Right hindlimb (tissue), 1 donor: ENCODE data around the gene JSRP1.
"Not testable (repeated sequence)": the region's sequence is repeated elsewhere in the genome, so short reads cannot be mapped to it uniquely, and the experiment has no call there.

ENCODE experiments used
- DNase-seq: peaks from one replicate; pipeline ENCODE4 v3.0.0-alpha.2; 2018

The JSRP1 gene

GRCh38 chr19:2282062-2282861 lies 26.0 kb upstream of the JSRP1 start, which contains the start of gene PEAK3:
PEAK3 (minus strand) TSS chr19:2282175; CDS start chr19:2280931, 1,244 bp downstream.
- peak; percentile 80 for DNase-seq

- DNase-seq: not testable (repeated sequence)
Measured at GRCh38 chr19:2281265-2282061, 25.2 kb upstream of the JSRP1 start.

GRCh38 chr19:2280633-2281264 lies 24.5 kb upstream of the JSRP1 start:
- no peak for DNase-seq

GRCh38 chr19:2278459-2279158 lies 22.4 kb upstream of the JSRP1 start:
- no peak for DNase-seq

GRCh38 chr19:2277138-2277537 lies 20.9 kb upstream of the JSRP1 start:
- DNase-seq: no peak

GRCh38 chr19:2276429-2276986 lies 20.3 kb upstream of the JSRP1 start:
- DNase-seq: no peak

- peak; percentile 48 for DNase-seq
Measured at GRCh38 chr19:2275588-2276428, 19.6 kb upstream of the JSRP1 start.

- DNase-seq: peak; percentile 72
Measured at GRCh38 chr19:2274931-2275535, 18.8 kb upstream of the JSRP1 start.

GRCh38 chr19:2274185-2274711 lies 18.0 kb upstream of the JSRP1 start:
- DNase-seq: no peak

GRCh38 chr19:2273356-2274184 lies 17.4 kb upstream of the JSRP1 start:
- peak; percentile 87 for DNase-seq

GRCh38 chr19:2271234-2272103 lies 15.3 kb upstream of the JSRP1 start:
- DNase-seq: no peak

GRCh38 chr19:2270423-2271233 lies 14.4 kb upstream of the JSRP1 start:
- peak; percentile 91 for DNase-seq

- peak; percentile 49 for DNase-seq
Measured at GRCh38 chr19:2270157-2270422, 13.9 kb upstream of the JSRP1 start.

- DNase-seq: peak; percentile 99
Measured at GRCh38 chr19:2269244-2270156, 13.3 kb upstream of the JSRP1 start.

GRCh38 chr19:2268861-2269243 lies 12.6 kb upstream of the JSRP1 start:
- no peak for DNase-seq

- DNase-seq: no peak
Measured at GRCh38 chr19:2268480-2268830, 12.2 kb upstream of the JSRP1 start.
